Esophagus squamous epithelium (tissue), 4 donors: ENCODE data around the gene ZNF407.
"Not testable (repeated sequence)": the region's sequence is repeated elsewhere in the genome, so short reads cannot be mapped to it uniquely, and the experiment has no call there.

Experiments
- CTCF ChIP-seq, 6 experiments: fragments of 450-650 bp in 4 of 6; fragments of 200-600 bp in 2 of 6; sonication (generic) in 2 of 6; IDR thresholded peaks; one replicate each; pipeline ENCODE4 v1.5.1; 2016 to 2019; ENCODE audit warnings: antibody characterized with exemption in 6 of 6, mild to moderate bottlenecking in 4 of 6, moderate library complexity in 4 of 6
- POLR2A ChIP-seq, 4 donors: fragments of 450-650 bp; IDR thresholded peaks; one replicate each; pipeline ENCODE4 v1.6.1; 2017; ENCODE audit warnings: antibody characterized with exemption in 4 of 4, mild to moderate bottlenecking in 4 of 4, moderate library complexity in 3 of 4

- TF ChIP-seq CTCF, POLR2A (IDR thresholded peaks at IDR 0.05): not testable (repeated sequence)
Observed at GRCh38 chr18:75104029-75104428, 506.4 kb downstream of the ZNF407 start.
